Panc1 (cell line): Measurements from ENCODE around the gene ZNF554. TPM values are rescaled to one million over a fixed set of nuclear protein-coding genes. Genes with fewer than 3 reads are reported as not detected.

Experiments used
- ATAC-seq: fragments of 200-7000 bp; cut with Tn5 transposase; 2 replicates; pipeline ENCODE4 v1.9.1; 2020; ENCODE audit warnings: mild to moderate bottlenecking, moderate library complexity
- BruUV-seq: library from RNA; stranded (reverse); fragments of 400-500 nt; replicated peaks from 2 replicates; lab custom pipeline; 2021; lab: Mats Ljungman, UMichigan
- CTCF ChIA-PET: fragments of 300-600 bp; sonication (Branson Sonifier 250); formaldehyde crosslinking; loops from one replicate; lab custom pipeline; 2022; ENCODE audit warnings: antibody characterized with exemption; lab: Charles Lee
- POLR2A ChIA-PET: fragments of 300-600 bp; sonication (Branson Sonifier 250); formaldehyde crosslinking; loops from one replicate; lab custom pipeline; 2022; ENCODE audit warnings: antibody characterized with exemption; lab: Charles Lee
- DNase-seq: peaks from one replicate; pipeline ENCODE4 v3.0.0-alpha.2; 2010; ENCODE audit warnings: low read depth, low spot score
- H3K27ac ChIP-seq: 2 replicates; pipeline ENCODE4 v1.5.1; 2011; ENCODE audit warnings: mild to moderate bottlenecking, low read length, inconsistent platforms
- H3K27me3 ChIP-seq: fragments of 200-500 bp; sonication (Bioruptor generic); 2 replicates; pipeline ENCODE4 v1.6.0; 2014; ENCODE audit warnings: low read length, inconsistent platforms; ENCODE audit not compliant: control insufficient read depth, insufficient read depth
- H3K36me3 ChIP-seq: fragments of 200-500 bp; sonication (Bioruptor generic); 2 replicates; pipeline ENCODE4 v1.5.1; 2014; ENCODE audit warnings: inconsistent platforms, mild to moderate bottlenecking, low read length, moderate library complexity; ENCODE audit not compliant: control insufficient read depth, insufficient read depth
- H3K4me1 ChIP-seq: 2 replicates; pipeline ENCODE4 v1.5.1; 2011; ENCODE audit warnings: inconsistent platforms, mild to moderate bottlenecking, low read length, moderate library complexity; ENCODE audit not compliant: control insufficient read depth, insufficient read depth
- H3K4me3 ChIP-seq, 2 experiments: 2 replicates each; pipeline ENCODE4 v1.5.1; 2011 to 2012; ENCODE audit warnings: low read depth in 2 of 2, low read length in 2 of 2, mild to moderate bottlenecking in 2 of 2, inconsistent platforms in 1 of 2, moderate library complexity in 1 of 2
- H3K9me3 ChIP-seq: fragments of 200-500 bp; sonication (Bioruptor generic); 2 replicates; pipeline ENCODE4 v1.5.1; 2014; ENCODE audit warnings: low read depth, mild to moderate bottlenecking, inconsistent platforms, low read length, moderate library complexity; ENCODE audit not compliant: control insufficient read depth, insufficient read depth
- CTCF ChIP-seq: fragments of 450-650 bp; IDR thresholded peaks from 2 replicates; pipeline ENCODE4 v1.5.1; 2017; ENCODE audit warnings: mild to moderate bottlenecking
- POLR2AphosphoS5 ChIP-seq: IDR thresholded peaks from 2 replicates; pipeline ENCODE4 v1.6.1; 2012; ENCODE audit warnings: mild to moderate bottlenecking, low read depth, low read length, moderate library complexity
- SIN3A ChIP-seq: IDR thresholded peaks from 2 replicates; pipeline ENCODE4 v1.6.1; 2012; ENCODE audit warnings: low read depth, mild to moderate bottlenecking, low read length, moderate library complexity, borderline replicate concordance; ENCODE audit not compliant: insufficient read depth
- TCF7L2 ChIP-seq: IDR thresholded peaks from 2 replicates; pipeline ENCODE4 v1.6.1; 2011; ENCODE audit warnings: mild to moderate bottlenecking, low read depth, low read length, inconsistent platforms
- in situ Hi-C: cut with HindIII; loops from 2 replicates; pipeline ENCODE4 v1.10.0; 2016; ENCODE audit warnings: low sequenced_read_pairs, low pct_unique_long_range_greater_than_20kb
- intact Hi-C: fragments of 100-400 bp; cut with micrococcal nuclease; formaldehyde crosslinking; loops from one replicate; pipeline ENCODE4 v1.10.0; 2022; ENCODE audit not compliant: unreplicated experiment
- total RNA-seq: library from RNA; stranded (reverse); gene quantifications from one replicate; pipeline ENCODE4 v1.2.1, GENCODE V29; 2021; ENCODE audit not compliant: unreplicated experiment
- TF ChIP-seq, protein P1 (sequence below), 2 experiments: IDR thresholded peaks; 2 replicates each; pipeline ENCODE4 v1.6.1; 2011 to 2012; ENCODE audit warnings: low read depth in 2 of 2, control low read depth in 1 of 2, low read length in 1 of 2, mild to moderate bottlenecking in 1 of 2, moderate library complexity in 1 of 2; ENCODE audit not compliant: insufficient read depth in 1 of 2

ZNF554 gene
- total RNA-seq, 1 experiment from 2014 or later = 1.5 TPM

DNA sequence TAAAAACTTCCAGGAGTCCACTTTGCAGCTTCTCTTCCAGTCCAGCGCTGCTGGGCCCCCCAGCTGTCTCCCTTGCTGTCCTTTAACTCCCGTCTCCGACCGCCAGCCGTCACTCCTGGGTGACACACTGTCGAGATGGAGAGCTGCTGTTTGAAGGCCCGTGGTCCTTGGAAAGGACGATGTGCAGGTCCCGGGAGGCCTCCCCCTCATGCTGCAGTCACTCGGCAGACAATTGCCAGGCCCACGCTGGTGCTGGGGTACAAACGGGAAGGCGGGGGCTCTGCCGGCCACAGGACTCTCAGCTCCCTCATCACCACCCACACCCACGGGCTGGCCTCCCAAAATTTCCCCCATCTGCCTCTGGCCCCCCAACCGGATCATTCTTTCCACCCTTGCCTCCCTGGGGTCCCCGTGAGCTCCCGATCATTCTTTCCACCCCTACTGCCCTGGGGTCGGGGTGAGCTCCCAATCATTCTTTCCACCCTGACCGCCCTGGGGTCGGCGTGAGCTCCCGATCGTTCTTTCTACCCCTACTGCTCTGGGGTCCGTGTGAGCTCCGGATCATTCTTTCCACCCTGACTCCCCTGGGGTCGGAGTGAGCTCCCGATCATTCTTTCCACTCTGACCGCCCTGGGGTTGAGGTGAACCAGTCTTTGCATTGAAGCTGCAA is 16.0 kb upstream of the ZNF554 start:
- Histone ChIP-seq H3K9me3 (no peaks in the 10 kb centered on the region), H3K4me1 (no peaks in the 10 kb centered on the region), H3K27me3 (no peaks in the 10 kb centered on the region), H3K27ac (no peak overlapping the region), H3K36me3 (no peaks in the 10 kb centered on the region), H3K4me3 (no peak overlapping the region)
- in situ Hi-C loops = no loop called here
- ATAC-seq (no peak), DNase-seq (no peak)
- no TSS peak for BruUV-seq
- POLR2A ChIA-PET = no interaction called here
- TF ChIP-seq, protein P1, sequence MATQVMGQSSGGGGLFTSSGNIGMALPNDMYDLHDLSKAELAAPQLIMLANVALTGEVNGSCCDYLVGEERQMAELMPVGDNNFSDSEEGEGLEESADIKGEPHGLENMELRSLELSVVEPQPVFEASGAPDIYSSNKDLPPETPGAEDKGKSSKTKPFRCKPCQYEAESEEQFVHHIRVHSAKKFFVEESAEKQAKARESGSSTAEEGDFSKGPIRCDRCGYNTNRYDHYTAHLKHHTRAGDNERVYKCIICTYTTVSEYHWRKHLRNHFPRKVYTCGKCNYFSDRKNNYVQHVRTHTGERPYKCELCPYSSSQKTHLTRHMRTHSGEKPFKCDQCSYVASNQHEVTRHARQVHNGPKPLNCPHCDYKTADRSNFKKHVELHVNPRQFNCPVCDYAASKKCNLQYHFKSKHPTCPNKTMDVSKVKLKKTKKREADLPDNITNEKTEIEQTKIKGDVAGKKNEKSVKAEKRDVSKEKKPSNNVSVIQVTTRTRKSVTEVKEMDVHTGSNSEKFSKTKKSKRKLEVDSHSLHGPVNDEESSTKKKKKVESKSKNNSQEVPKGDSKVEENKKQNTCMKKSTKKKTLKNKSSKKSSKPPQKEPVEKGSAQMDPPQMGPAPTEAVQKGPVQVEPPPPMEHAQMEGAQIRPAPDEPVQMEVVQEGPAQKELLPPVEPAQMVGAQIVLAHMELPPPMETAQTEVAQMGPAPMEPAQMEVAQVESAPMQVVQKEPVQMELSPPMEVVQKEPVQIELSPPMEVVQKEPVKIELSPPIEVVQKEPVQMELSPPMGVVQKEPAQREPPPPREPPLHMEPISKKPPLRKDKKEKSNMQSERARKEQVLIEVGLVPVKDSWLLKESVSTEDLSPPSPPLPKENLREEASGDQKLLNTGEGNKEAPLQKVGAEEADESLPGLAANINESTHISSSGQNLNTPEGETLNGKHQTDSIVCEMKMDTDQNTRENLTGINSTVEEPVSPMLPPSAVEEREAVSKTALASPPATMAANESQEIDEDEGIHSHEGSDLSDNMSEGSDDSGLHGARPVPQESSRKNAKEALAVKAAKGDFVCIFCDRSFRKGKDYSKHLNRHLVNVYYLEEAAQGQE (IDR thresholded peaks at IDR 0.05; ENCODE audit: insufficient read depth in 1 of 2, low read depth in 2 of 2, low read length in 1 of 2) = no peak
- TF ChIP-seq POLR2AphosphoS5 (no peak), TCF7L2 (no peak), CTCF (no peak), SIN3A (no peak)
- intact Hi-C loops = no loop called here
- CTCF ChIA-PET = no interaction called here

GRCh38 chr19:2804156-2805004 is 15.3 kb upstream of the ZNF554 start:
- Histone ChIP-seq H3K4me1 (no peaks in the 10 kb centered on the region), H3K9me3 (no peaks in the 10 kb centered on the region), H3K36me3 (no peaks in the 10 kb centered on the region), H3K27ac (no peak overlapping the region), H3K4me3 (no peak overlapping the region), H3K27me3 (no peaks in the 10 kb centered on the region)
- intact Hi-C loops (no loop called here), in situ Hi-C loops (no loop called here)
- TF ChIP-seq, protein P1 (IDR thresholded peaks at IDR 0.05; ENCODE audit: insufficient read depth in 1 of 2, low read depth in 2 of 2, low read length in 1 of 2) = no peak
- TF ChIP-seq SIN3A (no peak), CTCF (no peak), POLR2AphosphoS5 (no peak), TCF7L2 (no peak)
- BruUV-seq = no TSS peak
- ChIA-PET CTCF (no interaction called here), POLR2A (no interaction called here)
- DNase-seq (no peak), ATAC-seq (no peak)
